GM12872 (cell line): Measurements from ENCODE around the gene FMC1.

ENCODE experiments used
- TF ChIP-seq, protein P1 (sequence below): IDR thresholded peaks from 3 replicates; pipeline ENCODE4 v1.5.1; 2011; ENCODE audit warnings: low read depth, mild to moderate bottlenecking, low read length, moderate library complexity; ENCODE audit not compliant: insufficient read depth

FMC1 gene

DNA sequence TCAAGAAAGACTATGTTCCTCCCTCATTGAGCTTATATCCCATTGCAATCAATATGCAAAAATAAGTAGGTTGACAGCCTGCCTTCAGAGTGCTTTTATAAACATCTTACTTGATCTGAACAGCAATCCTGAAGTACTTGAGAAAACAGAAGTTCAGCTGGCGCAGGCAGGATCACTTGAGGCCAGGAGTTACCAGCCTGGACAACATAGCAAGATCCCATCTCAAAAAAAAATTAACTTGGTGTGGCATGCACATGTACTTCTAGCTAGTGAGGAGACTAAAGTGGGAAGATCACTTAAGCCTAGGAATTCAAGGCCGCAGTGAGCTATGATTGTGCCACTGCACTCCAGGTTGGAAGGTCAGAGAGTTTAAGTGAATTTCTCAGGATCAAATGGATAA, 48.6 kb downstream of the FMC1 start:
- TF ChIP-seq, protein P1, sequence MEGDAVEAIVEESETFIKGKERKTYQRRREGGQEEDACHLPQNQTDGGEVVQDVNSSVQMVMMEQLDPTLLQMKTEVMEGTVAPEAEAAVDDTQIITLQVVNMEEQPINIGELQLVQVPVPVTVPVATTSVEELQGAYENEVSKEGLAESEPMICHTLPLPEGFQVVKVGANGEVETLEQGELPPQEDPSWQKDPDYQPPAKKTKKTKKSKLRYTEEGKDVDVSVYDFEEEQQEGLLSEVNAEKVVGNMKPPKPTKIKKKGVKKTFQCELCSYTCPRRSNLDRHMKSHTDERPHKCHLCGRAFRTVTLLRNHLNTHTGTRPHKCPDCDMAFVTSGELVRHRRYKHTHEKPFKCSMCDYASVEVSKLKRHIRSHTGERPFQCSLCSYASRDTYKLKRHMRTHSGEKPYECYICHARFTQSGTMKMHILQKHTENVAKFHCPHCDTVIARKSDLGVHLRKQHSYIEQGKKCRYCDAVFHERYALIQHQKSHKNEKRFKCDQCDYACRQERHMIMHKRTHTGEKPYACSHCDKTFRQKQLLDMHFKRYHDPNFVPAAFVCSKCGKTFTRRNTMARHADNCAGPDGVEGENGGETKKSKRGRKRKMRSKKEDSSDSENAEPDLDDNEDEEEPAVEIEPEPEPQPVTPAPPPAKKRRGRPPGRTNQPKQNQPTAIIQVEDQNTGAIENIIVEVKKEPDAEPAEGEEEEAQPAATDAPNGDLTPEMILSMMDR = no peak

DNA sequence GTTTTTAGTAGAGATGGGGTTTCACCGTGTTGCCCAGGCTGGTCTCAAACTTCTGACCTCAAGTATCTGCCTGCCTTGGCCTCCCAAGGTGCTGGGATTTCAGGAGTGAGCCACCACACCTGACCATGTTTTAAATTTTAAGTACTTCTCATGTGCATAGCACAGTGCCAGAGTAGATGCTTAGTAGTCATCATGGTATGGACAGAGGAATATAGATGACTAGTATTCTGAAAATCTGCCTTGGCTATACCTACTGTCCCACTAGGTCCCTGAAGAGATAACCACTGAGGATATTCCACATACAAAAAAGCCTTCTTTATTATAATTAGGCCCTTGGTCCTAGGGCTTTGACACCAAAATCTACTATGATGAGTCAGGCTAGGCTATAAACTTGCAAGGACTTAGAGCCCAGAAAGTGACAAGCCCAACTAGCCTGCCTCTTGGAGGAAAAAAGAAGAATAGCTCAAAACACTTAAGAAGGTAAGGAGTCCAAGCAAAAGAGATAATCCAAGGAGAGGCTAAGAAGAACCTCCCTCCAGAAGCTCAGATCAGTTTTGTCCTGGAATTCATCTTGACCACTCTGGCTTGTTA, 52.6 kb downstream of the FMC1 start:
- TF ChIP-seq, protein P1 = no peak

DNA sequence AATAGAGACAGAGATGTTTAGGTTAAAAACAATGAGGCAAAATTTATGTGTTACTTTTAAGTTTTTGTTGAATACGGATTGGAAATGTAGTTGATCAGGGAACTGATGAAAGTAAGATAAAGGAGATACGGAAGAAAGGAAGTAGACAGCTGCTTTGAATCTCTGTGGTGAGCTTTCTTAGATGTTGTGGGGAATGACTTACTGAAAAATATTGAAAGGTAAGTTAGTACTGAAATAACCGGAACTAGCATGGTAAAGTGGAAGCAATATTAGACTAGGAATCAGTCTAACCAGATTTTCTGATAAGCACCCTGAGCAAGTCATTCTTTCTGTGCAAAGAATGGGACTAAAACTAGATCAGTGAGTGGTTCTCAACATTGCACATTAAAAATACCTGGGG, 53.4 kb downstream of the FMC1 start:
- TF ChIP-seq, protein P1 = no peak
